MCF 10A (cell line): ENCODE measurements around the gene GNLY. TPM values are rescaled to one million over a fixed set of nuclear protein-coding genes. Genes with fewer than 3 reads are reported as not detected.

Source experiments
- BruUV-seq: library from RNA; stranded (reverse); fragments of 400-500 nt; replicated peaks from 2 replicates; lab custom pipeline; 2021; lab: Mats Ljungman, UMichigan
- CTCF ChIA-PET: fragments of 300-600 bp; sonication (Branson Sonifier 250); formaldehyde crosslinking; extraction: SDS; loops from one replicate; lab custom pipeline; 2021; ENCODE audit warnings: antibody characterized with exemption, inconsistent platforms; lab: Yijun Ruan, JAX
- POLR2A ChIA-PET: fragments of 300-600, 350-650 bp; sonication (Branson Sonifier 250); formaldehyde crosslinking; extraction: SDS; loops from one replicate; lab custom pipeline; 2020; ENCODE audit warnings: antibody characterized with exemption, inconsistent platforms; lab: Yijun Ruan, JAX
- DNase-seq: peaks from one replicate; pipeline ENCODE4 v3.0.0-alpha.2; 2018; ENCODE audit not compliant: unreplicated experiment
- H3K27ac Mint-ChIP-seq: one replicate; pipeline ENCODE4 v1.8.0; 2022; ENCODE audit warnings: mild to moderate bottlenecking, low read depth, mixed read lengths; ENCODE audit not compliant: unreplicated experiment
- H3K27me3 Mint-ChIP-seq: one replicate; pipeline ENCODE4 v1.8.0; 2022; ENCODE audit warnings: mixed read lengths; ENCODE audit not compliant: insufficient read depth, unreplicated experiment
- H3K36me3 Mint-ChIP-seq: one replicate; pipeline ENCODE4 v1.8.0; 2022; ENCODE audit warnings: mild to moderate bottlenecking, moderate library complexity, mixed read lengths; ENCODE audit not compliant: insufficient read depth, unreplicated experiment
- H3K4me1 Mint-ChIP-seq: one replicate; pipeline ENCODE4 v1.8.0; 2022; ENCODE audit warnings: mixed read lengths; ENCODE audit not compliant: insufficient read depth, unreplicated experiment
- H3K4me3 Mint-ChIP-seq: one replicate; pipeline ENCODE4 v1.8.0; 2022; ENCODE audit warnings: mild to moderate bottlenecking, moderate library complexity, mixed read lengths; ENCODE audit not compliant: unreplicated experiment
- H3K9me3 Mint-ChIP-seq: one replicate; pipeline ENCODE4 v1.8.0; 2022; ENCODE audit warnings: mixed read lengths; ENCODE audit not compliant: unreplicated experiment
- intact Hi-C: fragments of 100-400 bp; cut with micrococcal nuclease; formaldehyde crosslinking; loops from 2 replicates; pipeline ENCODE4 v1.14.1; 2022
- total RNA-seq: library from RNA; stranded (reverse); gene quantifications from 2 replicates; pipeline ENCODE4 v1.2.3, GENCODE V29; 2022
- TF ChIP-seq, protein P1 (sequence below): fragments of 200-600 bp; IDR thresholded peaks from one replicate; pipeline ENCODE4 v1.8.0; 2022; ENCODE audit warnings: antibody characterized with exemption, mild to moderate bottlenecking; ENCODE audit not compliant: unreplicated experiment

Gene GNLY
- total RNA-seq, 1 experiment from 2014 or later = not detected

DNA sequence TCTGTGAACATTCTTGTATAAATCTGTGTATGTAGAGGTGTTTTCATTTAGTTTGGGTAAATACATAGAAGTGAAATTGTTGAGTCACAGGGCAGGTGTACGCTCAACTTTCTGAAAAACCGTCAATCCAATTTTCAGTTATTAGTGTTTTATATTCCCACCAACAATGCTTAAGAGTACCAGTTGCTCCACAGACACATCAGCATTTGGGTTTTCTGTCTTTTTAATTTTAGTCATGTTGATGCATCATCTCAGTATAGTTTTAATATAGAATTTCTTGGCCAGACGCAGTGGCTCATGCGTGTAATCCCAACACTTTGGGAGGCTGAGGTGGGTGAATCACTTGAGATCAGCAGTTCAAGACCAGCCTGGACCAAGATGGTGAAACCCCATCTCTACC is 3.2 kb upstream of the GNLY start:
- no TSS peak for BruUV-seq
- no peaks in the 10 kb centered on the region for H3K27me3 Mint-ChIP-seq
- no peak for DNase-seq
- TF ChIP-seq, protein P1, sequence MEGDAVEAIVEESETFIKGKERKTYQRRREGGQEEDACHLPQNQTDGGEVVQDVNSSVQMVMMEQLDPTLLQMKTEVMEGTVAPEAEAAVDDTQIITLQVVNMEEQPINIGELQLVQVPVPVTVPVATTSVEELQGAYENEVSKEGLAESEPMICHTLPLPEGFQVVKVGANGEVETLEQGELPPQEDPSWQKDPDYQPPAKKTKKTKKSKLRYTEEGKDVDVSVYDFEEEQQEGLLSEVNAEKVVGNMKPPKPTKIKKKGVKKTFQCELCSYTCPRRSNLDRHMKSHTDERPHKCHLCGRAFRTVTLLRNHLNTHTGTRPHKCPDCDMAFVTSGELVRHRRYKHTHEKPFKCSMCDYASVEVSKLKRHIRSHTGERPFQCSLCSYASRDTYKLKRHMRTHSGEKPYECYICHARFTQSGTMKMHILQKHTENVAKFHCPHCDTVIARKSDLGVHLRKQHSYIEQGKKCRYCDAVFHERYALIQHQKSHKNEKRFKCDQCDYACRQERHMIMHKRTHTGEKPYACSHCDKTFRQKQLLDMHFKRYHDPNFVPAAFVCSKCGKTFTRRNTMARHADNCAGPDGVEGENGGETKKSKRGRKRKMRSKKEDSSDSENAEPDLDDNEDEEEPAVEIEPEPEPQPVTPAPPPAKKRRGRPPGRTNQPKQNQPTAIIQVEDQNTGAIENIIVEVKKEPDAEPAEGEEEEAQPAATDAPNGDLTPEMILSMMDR = no peak
- no peaks in the 10 kb centered on the region for H3K9me3 Mint-ChIP-seq
- ChIA-PET POLR2A (no interaction called here), CTCF (interaction anchor here (0.9 to 1.5 kb wide), 2 partner anchors 18 to 36 kb away, joined by 3 to 4 read pairs; no protein-coding TSS in a partner anchor)
- intact Hi-C loops = no loop called here
- H3K36me3 Mint-ChIP-seq = no peaks in the 10 kb centered on the region
- H3K27ac Mint-ChIP-seq = no peak overlapping the region
- no peak overlapping the region for H3K4me3 Mint-ChIP-seq
- peaks cover 12% of the 10 kb centered on the region for H3K4me1 Mint-ChIP-seq

DNA sequence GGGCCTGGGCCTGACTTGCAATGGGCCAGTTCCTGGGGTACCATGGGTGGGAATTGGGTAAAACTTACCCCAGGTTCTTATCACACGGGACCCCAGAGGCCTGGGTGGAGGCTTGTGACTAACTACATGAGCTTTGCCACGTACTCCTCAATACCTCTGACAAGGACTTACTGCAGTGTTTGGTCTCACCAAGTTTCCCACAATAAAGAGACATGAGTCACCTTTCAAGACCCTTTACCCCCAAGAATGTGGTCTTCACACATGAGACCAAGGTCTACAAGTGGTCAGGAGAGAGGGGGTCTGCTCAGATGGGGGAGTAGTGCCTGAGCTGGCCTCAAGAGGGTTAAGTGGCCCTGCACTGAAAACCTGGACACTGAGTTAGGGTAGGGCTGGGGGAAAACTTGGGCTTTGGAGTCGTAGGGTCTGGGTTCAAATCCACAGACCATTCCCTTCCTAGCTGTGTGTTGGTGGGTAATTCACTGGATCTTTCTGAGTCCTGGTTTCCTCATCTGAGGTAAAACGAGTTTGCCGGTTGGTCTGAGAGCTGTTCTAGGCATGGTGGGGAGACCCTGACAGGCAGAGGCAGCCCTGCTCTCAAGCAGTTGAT is 2.0 kb upstream of the GNLY start:
- H3K27ac Mint-ChIP-seq = no peak overlapping the region
- TF ChIP-seq, protein P1 = no peak
- H3K9me3 Mint-ChIP-seq = no peaks in the 10 kb centered on the region
- intact Hi-C loops = no loop called here
- no peaks in the 10 kb centered on the region for H3K27me3 Mint-ChIP-seq
- ChIA-PET CTCF (interaction anchor here (1.3 to 2.1 kb wide), 3 partner anchors 11 to 17 kb away, joined by 3 to 9 read pairs (median 4); no protein-coding TSS in a partner anchor), POLR2A (interaction anchor here (0.6 to 1.0 kb wide), 2 partner anchors 16 to 53 kb away, joined by 3 read pairs; no protein-coding TSS in a partner anchor)
- H3K4me3 Mint-ChIP-seq = no peak overlapping the region
- no peaks in the 10 kb centered on the region for H3K36me3 Mint-ChIP-seq
- H3K4me1 Mint-ChIP-seq = peaks cover 9% of the 10 kb centered on the region
- no peak for DNase-seq
- BruUV-seq = no TSS peak

DNA sequence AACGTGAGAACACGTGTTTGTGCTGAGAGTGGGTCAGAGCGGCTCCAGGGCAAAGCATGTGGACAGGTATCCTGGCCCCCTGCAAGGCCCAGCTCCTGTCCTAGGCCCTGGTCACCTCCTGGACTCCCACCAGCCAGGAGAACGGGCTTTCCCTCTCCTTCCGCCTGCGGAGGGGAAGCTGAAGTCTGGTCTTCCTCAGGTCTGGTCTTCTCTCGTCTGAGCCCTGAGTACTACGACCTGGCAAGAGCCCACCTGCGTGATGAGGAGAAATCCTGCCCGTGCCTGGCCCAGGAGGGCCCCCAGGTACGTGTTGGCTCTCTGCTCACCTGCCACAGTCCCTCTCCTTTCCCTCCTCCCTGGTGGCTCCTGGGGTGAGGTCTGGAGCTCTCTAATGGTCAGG is 963 bp downstream of the GNLY start:
- Mint-ChIP-seq H3K9me3 (no peaks in the 10 kb centered on the region), H3K36me3 (no peaks in the 10 kb centered on the region), H3K27me3 (no peaks in the 10 kb centered on the region), H3K4me3 (no peak overlapping the region), H3K27ac (no peak overlapping the region), H3K4me1 (peaks cover 6% of the 10 kb centered on the region)
- BruUV-seq = no TSS peak
- TF ChIP-seq, protein P1 = no peak
- CTCF ChIA-PET = interaction anchor here (0.5 to 2.6 kb wide), 2 partner anchors 15 kb away, joined by 3 to 13 read pairs; no protein-coding TSS in a partner anchor
- intact Hi-C loops = no loop called here
- POLR2A ChIA-PET = no interaction called here
- no peak for DNase-seq

DNA sequence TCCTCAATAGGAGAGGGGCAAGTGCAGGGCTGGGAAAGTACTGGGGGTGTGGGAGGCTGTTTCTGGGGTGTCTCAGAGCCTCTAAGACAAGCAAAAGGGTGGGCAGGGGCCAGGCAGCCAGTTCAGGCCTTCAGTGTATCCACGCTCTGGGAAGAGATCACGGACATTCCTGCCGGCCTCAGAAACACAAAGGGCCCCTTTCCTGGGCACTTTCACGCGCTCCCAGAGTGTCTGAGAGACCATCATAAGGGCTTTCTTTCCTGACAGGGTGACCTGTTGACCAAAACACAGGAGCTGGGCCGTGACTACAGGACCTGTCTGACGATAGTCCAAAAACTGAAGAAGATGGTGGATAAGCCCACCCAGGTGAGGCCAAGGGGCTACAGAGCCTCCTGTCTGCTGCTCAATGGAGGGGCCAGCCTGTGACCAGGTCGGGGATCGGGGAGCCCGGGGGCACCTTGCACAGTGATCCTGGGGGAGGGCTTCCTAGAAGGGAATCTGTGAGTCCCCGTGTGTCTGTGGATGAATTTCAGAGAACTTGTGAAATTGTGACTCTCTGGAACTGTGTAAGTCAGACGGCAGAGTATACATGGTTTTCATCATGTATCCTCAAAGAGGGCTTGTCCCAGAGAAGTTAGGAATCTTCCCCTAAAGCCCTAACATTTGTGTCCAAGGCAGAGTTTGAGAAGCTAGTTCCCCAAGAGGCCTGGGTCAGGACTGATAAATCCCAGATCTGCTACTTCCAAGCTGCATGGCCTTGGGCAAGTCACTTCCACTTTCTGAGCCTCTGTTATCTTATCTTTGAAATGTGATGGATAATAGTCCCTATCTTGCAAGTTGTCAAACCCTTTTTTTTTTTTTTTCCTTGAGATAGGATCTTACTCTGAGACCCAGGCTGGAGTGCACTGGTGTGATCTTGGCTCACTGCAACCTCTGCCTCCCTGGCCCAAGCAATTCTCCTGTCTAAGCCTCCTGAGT is 1.8 kb downstream of the GNLY start:
- BruUV-seq = no TSS peak
- intact Hi-C loops = no loop called here
- ChIA-PET CTCF (interaction anchor here (0.6 to 2.6 kb wide), 5 partner anchors 10 to 345 kb away, joined by 3 to 13 read pairs (median 5); no protein-coding TSS in a partner anchor), POLR2A (interaction anchor here (1.2 kb wide), 1 partner anchor 11 kb away, joined by 3 read pairs; no protein-coding TSS in a partner anchor)
- Mint-ChIP-seq H3K9me3 (no peaks in the 10 kb centered on the region), H3K27ac (no peak overlapping the region), H3K4me3 (no peak overlapping the region), H3K27me3 (no peaks in the 10 kb centered on the region), H3K36me3 (no peaks in the 10 kb centered on the region), H3K4me1 (peaks cover 12% of the 10 kb centered on the region)
- no peak for DNase-seq
- TF ChIP-seq, protein P1 = no peak
